GM18520 (cell line): Measurements from ENCODE around the gene CYP11A1.

Source experiments
- ATAC-seq: cut with Tn5 transposase; IDR thresholded peaks from one replicate; pipeline ENCODE4 v1.9.1; 2021; ENCODE audit not compliant: unreplicated experiment

The CYP11A1 gene

DNA sequence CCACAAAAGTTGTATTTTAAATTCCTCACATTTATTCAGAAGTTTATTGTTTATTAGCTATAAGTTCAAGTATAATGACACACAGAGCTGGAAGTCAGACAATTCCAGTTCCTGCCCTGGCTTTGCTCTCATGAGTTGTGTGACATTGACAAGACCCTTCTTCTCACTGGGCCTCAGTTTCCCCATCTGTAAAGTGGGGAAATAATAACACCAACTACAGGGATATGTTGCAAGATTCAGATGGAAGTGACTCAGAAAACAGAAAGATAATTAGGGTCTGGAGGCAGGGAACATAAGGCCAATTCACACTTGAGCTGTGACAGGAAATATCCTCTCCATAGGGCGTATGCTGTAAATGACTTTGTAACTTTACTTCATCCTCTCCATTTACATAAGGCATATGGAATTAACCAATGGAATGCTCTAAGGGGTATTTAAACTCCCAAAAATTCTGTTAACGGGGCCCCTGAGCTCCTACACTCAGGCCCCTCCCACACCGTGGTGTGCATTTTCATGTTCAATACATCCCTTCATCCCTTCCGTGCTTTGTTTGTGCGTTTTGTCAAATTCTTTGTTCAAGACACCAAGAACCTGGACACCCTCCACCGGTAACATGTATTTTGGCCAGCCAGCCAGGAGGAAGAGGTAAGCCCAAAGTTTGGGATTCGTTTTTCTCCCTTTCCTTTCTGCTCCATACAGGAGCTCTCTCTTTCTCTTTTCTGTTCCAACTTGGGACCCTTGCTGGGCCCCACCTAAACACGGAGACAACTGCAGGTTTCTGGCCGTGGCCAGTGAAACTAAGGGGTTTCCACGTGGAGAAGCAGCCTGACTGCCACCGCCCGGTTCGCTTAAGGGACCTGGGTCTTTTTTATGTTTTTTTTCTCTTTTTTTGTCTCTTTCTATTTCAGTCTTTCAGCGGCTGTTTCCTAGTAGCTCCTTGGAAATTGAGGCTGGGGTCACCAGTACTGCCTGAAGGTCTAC lies 16.9 kb downstream of the CYP11A1 start:
- no peak for ATAC-seq

DNA sequence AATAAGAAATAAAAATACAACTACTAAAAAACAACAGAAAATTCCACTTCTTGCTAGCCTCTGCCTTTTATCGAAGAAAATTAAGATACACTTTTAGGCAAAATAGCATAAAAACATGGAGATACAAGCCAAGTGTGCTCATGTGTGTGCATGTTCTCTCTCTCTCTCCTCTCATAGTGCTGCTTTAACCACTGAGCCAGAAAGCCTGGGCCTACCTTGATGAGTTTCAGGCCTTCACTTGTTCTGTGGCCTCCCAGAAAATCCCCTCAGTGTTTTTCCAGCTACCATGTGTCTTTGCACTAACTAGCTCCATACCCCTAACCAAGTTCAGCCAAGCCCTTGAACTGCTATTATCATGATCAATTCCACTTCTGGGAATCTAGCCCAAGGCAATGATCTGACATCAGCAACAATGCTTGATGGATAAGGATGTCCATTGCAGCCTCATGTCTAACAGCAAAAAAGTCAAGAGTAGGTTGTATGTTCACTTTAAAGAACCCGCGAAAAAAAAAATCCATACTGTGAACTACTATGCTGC lies 18.1 kb downstream of the CYP11A1 start:
- no peak for ATAC-seq

DNA sequence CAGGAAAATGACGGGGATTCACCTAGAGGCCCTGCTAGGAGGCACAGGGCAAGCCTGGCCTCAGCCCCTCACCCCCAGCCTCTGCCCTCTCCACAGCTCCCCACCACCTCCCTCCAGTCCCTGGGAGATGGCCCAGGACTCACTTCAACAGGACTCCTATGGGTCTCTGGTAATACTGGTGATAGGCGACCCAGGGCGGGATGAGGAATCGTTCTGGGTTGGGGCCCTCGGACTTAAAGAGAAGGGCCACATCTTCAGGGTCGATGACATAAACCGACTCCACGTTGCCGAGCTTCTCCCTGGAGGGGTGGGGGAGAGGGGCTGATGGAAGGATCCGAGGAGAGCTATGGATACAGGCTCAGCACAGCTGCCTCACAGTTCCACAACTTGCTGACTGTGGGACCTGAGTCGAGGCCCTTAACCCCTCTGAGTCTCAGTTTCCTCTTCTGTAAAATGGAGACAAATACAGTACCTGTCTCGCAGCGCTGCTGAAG lies 19.6 kb downstream of the CYP11A1 start:
- no peak for ATAC-seq

DNA sequence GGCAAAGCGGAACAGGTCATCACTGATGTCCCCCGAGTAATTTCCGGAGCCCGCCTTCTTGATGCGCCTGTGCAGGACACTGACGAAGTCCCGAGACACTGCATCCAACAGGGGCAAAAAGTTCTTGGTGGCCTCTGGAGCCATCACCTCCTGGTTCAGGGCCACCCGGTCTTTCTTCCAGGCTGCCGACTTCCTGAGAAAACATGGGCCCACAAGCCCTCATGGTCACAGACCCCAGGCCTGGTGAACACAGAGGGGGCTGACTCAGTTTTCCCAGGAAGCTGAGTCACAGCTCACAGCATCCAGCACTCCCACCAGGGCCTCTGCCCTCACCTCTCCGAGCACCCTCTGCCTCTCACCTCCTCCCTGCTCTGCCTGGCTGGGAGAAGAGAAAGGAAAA lies 22.4 kb downstream of the CYP11A1 start:
- ATAC-seq = no peak

DNA sequence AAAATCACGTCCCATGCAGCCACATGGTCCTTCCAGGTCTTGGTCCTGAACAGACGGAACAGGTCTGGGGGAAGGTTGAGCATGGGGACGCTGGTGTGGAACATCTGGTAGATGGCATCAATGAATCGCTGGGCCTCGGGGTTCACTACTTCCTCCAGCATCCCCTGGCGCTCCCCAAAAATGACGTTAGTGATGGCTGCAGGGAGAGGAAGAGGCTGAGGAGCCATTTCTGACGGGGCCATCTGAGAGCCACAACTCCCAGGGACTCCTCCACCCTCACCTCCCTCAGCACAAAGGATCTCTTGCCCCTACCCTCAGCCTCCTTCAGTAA lies 23.7 kb downstream of the CYP11A1 start:
- ATAC-seq = no peak

DNA sequence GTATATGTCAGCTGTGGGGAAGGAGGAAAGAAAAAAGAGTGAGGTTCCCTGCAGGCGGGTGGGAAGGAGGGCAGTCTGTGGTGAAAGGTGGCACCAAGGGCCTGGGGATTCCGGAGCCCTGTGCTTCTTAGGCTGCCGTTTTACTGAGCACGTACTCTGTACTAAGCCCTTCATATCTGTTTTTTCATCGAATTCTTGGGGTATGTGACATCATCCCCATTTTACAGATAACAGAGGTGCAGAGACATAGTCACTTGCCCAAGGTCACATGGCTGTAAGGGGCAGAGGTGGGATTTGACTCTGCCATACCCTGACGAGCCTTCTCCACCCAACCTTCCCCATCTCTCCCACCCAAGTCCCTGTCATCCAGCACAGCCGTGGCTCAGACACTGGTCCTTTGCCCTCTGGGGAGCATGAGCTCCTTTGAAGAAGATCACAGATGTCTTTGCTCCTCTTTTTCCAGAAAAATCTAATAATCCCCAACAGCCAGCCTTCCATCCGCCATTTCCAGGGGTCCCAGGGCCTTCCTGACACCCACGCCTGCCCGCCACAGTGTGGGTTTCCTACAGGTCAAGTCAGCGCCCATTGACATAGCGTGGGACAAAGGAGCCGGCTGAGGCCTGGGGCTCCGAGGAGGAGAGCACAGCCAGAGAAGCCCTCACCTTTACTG lies 24.2 kb downstream of the CYP11A1 start:
- ATAC-seq = no peak

DNA sequence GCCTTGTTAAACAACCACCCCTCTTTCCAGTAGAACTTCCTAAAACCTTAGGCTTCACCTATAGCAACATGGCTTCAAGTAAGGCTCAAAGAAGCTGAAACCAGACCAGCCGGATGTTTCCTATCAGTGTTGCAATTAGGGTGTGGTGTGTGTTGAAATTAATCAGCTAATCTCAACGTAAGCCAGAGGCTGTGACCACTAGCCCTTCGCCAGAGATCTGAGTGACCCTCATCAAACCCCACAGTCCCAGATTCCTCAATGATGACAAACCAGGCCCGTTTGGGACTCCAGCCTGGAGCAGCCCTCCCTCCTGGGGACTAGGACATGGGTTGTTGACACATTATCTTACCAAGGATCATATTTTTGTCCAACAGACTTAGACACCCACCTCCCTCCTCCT lies 27.3 kb downstream of the CYP11A1 start:
- ATAC-seq = no peak

DNA sequence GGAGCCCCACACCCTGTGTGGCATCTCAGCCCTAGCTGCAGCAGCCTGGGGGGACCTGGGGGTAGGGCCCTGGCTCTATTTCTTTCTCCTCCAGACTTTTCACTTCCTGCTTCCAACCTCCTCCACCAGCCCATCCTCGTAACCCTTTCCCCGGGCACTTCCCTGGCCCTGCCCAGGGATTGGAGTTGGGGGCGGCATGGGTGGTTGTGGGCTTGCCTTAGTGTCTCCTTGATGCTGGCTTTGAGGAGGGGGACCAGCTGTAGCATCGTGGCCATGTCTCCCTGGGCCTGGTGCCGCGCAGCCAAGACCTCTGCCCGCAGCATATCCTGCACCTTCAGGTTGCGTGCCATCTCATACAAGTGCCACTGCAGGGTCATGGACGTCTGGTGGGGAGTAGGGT lies 28.1 kb downstream of the CYP11A1 start:
- no peak for ATAC-seq

DNA sequence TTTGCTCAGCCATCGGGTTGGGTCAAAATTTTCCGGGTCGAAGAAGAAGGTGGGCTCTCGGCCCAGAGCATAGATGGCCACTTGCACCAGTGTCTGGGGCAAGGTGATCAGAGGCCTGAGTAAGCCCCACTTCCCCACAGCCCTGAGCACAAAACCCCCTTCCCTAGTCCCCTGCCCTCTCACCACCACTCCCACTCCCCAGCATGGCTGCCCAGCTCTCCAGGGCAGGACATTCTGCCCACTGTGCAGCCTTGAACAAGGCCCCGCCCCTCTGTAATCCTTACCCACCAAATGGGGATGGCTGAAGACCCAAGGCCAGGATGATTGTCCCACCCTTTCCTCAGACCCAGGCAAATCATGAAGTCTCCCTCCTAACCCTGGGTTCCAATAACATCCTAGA lies 28.8 kb downstream of the CYP11A1 start:
- no peak for ATAC-seq

DNA sequence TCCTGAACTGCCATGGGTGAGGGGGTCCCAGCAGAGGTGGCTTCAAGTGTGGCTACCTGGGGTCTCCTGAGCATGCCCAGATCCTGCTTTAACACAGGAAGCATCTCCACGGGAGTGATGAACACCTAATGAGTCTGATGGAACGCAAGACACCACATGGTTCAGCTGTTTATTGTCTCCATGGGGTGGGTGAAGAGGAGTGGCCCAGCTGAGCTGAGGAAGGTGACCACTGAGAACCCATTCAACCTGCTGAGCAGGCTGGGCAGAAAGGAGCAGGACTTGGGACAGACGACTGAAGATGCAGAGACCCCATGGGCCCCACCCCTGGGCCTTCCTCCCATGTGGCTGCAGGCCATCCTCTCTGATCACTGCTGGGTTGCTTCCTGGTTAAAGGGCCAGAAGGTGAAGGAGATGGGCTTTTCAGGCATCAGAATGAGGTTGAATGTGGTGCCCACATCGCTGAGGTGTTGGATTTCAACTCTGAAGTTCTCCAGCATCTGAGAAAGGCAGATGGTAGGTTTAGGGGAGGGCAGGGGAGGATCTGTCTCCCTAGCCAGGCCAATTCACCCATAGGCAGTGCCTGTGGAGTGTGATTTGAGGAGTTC lies 29.7 kb downstream of the CYP11A1 start:
- ATAC-seq = no peak

DNA sequence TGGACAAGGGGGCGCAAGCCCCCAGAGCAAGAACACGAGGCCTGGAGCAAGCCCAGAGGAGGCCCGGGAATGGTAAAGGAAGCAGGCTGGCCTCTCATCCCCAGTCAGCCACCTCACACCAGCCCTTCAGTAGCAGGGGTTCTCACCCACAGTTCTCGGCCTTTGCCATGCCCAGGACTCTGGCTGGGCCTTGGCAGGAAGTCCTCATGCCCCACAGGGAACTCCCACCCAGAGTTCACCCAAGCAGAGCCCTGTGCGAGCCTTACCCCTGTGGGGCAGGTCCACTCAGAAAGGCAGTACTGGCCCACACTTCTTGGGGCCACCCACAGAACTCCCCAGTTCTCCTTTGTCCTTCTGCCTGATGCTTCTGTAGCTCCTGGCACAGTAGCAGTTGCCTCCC lies 30.3 kb downstream of the CYP11A1 start:
- ATAC-seq = no peak

DNA sequence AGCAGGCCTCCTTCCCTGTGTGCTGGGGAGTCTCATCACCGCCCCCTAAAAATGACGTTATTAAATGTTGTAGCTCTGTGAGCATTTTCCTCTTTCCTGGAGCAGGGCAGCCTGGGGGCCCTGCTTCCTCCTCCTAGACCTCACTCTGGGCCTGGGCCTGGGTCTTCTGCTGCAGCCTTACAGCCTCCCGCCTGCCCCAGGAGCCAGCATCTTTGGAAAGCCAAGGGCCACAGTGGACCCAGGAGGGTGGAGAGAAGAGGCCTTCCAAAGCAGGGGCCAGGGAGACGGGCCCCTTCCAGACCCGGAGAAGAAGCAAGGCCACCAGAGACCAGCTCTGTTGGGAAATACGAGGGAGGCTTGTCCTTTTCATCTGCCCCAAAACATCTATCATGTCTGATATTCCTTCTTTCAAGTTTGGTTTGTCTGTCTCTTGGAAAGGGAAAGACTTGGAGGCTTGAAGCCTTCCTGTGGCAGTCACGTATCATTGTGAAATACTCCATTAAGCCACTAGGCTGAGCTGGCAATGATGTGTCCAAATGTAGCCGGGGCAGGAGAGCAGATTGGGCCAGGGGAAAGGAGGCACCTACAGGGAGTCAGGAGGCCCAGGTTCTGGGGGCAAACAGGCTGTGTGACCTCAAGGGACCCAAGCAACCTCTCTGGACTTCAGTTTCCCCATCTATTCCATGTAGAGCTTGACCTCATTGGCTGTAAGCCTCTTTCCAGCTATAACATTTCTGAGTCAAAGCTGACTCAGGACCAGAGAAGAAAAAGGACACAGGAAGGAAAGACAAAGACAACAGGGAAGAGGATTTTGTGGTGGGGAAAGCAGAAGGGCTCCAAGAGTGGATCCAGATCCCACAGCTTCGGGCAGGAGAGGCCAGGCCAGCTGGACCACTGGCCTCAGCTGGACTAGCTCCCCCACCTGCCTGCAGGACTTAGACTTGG lies 31.1 kb downstream of the CYP11A1 start:
- ATAC-seq = no peak

DNA sequence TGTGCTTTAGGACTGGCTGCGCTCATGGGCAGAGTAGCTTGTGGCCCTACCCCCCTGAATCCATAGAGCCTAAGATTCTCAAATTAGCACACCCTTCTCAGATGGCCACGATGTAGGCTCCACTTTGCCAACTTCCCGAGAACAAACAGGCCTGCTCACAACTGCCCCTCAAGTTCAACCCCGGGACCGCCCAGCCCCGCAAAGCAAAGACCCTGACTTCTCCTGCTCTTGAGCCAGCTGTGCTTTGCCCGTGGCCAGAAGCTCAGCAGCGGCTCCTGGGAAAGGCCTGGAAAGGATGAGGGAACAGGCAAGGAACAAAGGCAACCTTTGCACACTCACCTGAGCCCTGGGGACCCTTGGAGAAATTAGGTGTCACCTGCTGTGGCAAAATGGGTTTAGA lies 32.0 kb downstream of the CYP11A1 start:
- no peak for ATAC-seq

DNA sequence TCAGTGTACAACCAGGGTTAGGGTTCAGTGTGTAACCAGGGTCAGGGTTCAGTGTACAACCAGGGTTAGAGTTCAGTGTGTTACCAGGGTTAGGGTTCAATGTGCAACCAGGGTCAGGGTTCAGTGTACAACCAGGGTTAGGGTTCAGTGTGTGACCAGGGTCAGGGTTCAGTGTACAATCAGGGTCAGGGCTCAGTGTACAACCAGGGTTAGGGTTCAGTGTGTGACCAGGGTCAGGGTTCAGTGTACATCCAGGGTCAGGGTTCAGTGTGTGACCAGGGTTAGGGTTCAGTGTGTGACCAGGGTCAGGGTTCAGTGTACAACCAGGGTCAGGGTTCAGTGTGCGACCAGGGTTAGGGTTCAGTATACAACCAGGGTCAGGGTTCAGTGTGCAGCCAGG lies 33.3 kb downstream of the CYP11A1 start:
- ATAC-seq = no peak

DNA sequence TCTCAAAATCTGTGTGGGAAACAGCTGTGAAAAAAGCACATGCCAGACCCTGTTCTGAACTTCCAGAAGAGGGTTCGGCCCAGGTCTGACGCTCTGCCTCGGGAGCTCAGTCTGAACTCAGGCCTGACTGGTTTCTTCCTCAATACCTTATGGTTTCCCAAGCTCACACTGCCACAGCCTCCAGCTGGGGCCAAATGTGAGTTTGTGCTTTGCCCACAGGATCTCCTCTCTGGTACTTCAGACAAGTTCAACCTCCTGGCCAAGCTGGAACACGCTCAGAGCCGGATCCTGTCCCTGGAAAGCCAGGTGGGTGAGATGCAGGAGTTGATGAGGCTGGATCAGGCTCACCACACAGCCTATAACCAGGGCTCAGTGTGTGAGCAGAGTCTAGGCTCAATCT lies 33.8 kb downstream of the CYP11A1 start:
- ATAC-seq = no peak

DNA sequence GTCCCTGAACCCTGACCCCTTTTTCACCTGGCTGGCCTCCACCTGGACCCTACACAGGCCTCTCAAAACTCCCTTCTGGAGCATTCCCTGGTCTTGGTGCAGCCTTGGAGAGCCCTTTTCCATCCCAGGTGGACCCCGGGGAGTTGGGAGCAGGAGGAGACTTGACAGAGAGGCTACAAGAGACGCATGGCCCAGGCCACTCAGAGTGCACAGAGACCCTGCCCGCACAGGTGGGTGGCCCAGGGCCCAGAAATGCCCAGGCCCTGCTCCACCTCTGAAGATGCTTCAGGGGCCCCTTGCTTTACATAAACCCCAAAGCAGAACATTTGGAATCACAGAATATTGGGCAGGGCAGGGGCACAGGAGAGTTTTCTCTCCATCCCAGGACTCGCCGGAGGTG lies 34.4 kb downstream of the CYP11A1 start:
- no peak for ATAC-seq

DNA sequence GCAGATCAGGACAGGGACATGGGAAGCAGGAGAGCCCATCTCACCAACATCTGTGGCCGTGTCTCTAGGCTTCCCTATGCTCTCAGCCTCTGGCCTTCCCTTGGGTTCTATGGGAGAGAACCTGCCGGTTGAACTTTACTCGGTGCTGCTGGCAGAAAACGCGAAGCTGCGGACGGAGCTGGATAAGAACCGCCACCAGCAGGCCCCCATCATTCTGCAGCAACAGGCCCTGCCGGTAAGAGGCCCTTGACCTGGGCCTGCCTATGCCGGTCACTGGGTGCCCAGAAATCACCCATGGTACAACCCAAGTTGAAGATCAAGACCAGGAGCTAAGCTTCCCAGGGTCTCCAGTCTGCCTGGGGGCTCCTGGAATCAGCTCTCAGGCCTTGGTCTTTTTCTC lies 34.8 kb downstream of the CYP11A1 start:
- no peak for ATAC-seq

DNA sequence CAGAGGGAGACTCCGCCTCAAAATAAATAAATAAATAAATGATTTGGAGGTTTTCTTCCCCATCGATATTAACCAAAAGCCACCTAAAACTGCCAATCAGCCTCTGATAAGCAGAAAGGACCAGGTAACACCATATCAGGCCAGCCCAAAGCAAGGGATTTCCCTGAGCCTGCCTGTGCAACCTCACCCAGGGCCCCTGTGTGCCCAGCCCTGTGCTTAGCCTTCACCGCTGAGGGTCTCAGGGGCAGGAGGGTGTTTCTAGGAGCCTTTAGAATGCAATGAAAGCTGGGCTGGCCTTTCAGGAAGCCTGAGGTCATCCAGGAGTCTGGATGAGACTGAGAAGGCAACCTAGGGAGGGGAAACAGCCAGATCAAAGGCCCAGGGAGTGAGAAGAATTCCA lies 35.4 kb downstream of the CYP11A1 start:
- no peak for ATAC-seq

DNA sequence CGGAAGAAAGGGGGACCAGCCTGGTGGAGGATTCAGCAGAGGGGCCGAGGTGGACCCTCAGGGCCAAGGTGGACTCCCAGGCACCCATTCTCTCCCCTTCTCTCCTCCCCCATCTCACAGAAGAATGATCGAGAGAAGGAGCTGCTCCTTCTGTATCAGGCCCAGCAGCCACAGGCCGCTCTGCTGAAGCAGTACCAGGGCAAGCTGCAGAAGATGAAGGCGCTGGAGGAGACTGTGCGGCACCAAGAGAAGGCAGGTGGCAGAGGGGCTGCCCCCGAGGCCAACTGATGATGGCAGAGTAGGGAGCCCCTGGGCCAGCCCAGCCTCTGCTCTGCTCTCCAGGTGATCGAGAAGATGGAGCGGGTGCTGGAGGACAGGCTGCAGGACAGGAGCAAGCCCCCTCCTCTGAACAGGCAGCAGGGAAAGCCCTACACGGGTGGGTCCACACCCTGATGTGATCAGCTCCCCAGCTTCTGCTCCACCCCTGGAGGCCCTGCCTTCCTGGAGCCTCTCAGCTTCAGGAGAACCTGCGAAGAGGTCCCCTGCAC lies 36.5 kb downstream of the CYP11A1 start:
- no peak for ATAC-seq

DNA sequence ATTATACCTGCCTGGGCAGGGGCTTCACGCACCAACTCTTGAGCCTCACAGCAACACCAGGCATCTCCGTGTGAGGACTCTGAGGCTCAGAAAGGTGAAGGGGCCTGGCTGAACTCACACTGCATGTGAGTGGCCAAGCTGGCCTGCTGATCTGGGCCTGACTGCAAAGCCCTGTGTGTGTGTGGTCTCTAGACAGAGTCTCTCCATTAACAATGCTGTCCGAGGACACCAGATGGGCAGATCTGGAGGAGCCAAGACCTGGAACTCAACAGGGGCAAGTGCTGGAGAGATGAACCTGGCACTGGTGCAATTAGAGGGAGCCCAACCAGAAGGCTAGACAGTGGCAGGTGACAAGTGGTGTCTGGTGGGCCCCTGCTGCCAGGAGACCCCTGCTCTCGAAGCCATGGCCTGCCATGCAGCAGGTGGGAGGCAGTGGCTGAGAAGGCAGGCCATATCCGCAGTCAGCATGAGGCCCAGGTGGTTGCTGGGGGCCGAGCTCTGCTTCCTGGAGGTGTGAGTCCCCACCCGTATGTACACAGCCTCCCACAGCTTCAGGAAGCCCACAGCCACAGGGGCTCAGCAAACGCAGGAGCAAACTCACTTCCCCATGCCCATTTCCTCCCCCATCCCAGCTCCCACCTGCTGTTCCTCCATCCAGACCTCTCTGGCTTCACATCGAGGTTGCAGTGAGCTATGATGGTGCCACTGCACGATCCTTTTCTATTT lies 39.0 kb downstream of the CYP11A1 start:
- no peak for ATAC-seq
